ENCODE results near the gene FBLIM1.
"Not testable (repeated sequence)": the region's sequence is repeated elsewhere in the genome, so short reads cannot be mapped to it uniquely, and the experiment has no call there.

The FBLIM1 gene

DNA sequence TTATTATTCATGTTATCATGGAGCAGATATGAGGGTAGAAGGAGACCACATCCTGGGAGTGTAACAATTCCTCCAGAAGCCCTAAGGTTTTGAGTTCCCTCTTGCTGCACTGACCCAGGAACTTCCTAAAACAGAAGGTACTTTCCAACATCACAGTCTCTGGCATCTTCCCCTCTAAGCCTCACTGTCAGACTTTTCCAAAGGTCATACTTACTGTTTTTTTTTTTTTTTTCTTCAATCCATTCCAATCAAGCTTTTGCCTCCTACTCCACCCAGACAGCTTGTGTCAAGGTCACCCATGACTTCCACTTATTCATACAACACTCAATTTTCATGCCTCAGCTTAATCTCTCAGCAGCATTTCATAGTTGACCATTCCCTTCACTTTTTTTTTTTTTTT lies 67.2 kb downstream of the FBLIM1 start:
- no peak for DNase-seq

DNA sequence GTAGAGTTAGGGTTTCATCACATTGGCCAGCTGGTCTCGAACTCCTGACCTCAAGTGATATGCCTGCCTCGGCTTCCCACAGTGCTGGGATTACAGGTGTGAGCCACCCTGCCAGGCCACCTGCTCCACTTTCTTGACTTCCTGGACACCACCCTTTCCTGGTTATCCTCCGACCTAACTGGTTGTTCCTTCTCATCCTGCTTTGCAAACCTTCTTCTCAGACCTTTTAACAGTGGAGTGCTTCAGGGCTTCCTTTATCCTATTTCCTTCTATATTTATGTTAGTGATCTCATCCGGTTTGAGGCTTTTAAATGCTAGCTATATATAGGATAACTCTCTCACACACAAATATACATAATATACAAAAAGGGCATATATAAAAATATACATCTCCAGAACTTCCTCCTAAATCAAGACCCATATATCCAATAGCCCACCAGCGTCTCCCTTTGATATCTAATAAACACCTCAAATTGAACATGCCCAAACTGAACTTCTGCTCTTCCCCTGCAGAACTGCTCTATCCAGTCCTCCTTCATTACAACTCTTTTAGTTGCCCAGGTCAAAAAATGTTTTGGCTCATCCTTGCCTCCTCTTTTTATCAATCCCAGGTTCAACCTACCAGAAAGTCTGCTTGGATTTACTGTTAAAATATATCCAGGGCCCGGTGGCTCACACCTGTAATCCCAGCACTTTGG lies 68.4 kb downstream of the FBLIM1 start:
- no peak for DNase-seq

DNA sequence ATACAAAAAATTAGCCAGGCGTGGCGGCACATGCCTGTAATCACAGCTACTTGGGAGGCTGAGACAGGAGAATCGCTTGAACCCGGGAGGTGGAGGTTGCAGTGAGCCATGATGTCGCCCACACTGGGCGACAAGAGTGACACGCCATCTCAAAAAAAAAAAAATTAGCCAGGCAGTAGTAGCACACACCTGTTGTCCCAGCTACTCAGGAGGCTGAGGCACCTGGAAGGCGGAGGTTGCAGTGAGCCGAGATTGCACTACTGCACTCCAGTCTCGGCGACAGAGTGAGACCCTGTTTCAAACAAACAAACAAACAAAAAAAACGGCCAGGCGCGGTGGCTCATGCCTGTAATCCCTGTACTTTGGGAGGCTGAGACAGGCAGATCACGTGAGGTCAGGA lies 69.0 kb downstream of the FBLIM1 start:
- not testable (repeated sequence) for DNase-seq

DNA sequence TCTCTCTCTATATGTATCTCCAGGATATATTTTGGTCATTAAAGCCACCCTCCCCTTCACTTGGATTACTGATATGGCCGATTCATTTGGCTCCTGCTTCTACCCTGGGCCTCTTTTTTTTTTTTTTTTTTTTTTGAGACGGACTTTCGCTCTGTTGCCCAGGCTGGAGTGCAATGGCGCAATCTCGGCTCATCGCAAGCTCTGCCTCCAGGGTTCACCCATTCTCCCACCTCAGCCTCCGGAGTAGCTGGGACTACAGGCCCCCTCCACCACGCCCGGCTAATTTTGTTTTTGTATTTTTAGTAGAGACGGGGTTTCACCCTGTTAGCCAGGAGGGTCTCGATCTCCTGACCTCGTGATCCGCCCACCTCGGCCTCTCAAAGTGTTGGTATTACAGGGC lies 70.3 kb downstream of the FBLIM1 start:
- not testable (repeated sequence) for DNase-seq

DNA sequence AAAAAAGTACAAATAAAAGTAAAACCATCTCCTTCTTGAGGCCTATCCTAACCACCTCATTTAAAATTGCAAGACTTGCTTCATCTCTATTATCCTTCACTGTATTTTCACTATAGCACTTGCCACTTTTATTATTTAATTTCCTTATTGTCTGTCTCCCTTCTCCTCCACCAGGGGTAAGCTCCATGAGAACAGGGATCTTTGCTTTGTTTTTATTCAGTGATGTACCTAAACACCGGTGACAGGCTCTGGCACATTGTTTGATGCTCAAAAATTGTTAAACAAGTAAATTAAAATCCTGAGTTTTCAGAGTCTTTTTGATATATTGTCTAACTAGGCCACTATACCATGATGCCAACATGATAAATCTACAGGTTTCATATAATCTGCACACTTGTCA lies 71.7 kb downstream of the FBLIM1 start:
- no peak for DNase-seq

DNA sequence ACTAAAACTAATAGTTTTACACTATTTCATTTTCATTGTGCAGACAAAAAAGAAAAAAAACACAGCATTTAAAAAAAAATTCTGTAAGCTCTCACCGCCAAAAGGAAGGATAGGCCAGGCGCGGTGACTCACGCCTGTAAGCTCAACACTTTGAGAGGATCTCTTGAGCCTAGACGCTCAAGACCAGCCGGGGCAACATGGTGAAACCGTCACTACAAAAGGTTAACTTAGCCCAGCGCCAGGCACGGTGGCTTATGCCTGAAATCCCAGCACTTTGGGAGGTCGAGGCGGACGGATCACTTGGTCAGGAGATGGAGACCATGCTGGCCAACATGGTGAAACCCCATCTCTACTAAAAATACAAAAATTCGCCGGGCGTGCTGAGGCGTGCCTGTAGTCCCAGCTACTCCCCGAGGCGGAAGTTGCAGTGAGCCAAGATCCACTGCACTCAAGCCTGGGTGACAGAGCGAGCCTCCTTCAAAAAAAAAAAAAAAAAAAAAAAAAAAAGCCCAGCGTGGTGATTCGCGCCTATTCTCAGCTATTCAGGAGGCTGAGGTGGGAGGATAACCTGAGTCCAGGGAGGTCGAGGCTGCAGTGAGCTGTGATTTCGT lies 74.6 kb downstream of the FBLIM1 start:
- DNase-seq: no peak

DNA sequence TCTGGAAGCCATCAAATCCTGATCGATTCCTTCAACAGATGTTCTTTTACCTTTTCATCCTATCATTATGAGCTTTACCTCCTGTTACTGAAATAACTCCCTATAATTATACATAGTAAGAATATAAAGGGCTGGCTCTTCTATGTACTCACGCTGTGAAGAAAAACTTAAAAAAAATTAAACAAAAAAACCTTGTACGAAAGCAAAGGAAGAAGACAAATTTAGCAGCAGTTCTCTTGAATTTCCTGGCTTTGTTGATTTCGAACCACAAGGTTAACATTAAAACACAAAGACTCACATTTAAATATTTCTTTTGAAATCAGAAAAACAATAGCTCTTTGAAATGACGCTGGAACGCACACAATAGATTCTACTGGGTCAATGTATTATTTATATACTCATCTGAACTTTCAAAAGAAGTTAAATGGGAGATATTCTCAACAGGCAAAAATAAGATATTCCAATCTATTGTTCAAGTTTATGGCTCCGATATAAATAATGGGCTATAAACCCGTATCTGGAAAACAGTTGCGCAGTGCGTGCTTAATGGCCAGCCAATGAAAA lies 75.3 kb downstream of the FBLIM1 start:
- no peak for DNase-seq

DNA sequence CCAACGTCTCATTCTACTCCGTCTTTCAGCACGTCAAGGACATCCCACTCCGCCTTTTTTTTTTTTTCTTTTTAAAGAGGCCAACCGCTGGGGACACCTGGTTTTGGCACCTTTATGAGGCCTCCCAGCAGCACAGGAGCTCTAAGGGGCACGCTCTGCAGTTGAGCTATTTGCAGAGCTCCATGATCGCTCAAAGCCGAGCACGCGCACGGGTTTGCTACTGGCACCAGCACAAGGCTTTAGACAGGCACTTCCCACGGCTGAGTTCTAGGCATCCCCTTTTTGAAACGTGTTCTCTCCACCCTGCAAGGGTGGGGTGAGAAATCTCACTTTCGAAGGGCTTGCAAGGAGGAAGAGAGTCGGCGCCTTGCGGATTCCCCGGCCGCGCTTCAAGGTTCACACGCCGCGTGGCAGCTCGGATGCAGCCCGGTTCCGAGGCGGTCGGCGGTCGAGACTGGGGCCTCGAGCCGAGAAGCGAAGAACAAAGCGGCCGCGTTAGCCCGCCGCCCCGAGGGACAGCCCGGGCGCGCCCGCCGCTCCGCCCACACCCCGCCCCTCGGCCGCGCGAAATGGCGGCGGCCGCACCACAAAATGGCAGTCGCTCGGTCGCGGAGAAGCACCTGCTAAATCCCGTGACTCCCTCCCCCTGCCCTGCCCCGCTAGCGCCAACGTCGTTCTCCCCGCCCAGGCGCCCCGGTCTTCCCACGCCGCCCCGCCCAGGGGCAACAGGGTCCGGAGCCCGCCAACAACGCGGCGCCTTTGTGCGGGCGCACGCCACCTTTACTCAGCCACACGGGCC lies 76.0 kb downstream of the FBLIM1 start:
- DNase-seq: peak; percentile 88

DNA sequence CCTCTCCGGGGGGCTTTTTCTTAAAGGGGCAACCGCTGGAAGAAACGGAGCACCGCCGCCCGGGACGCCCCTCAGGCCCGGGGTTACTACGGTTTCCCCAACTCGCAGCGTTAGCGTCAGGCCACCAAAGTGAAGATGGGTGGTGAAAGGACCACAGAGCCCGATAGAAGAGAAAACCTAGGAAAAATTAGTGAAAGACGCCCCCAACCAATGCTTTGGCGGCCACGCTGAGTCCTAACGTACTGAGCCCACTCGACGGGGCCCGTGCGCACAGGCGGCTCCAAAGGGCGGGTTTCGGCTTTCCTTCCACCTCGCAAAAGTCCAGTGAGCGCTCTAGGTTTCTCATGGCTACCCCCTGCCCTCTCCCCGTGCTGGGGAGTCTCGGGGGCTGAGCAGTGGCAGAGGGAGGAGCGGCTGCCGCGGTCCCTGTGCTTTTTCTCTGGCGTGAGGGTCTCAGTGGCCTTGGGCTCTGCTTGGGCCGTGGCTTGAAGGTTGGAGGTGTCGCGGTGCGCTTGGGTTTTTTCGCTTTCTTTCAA lies 76.7 kb downstream of the FBLIM1 start:
- no peak for DNase-seq

DNA sequence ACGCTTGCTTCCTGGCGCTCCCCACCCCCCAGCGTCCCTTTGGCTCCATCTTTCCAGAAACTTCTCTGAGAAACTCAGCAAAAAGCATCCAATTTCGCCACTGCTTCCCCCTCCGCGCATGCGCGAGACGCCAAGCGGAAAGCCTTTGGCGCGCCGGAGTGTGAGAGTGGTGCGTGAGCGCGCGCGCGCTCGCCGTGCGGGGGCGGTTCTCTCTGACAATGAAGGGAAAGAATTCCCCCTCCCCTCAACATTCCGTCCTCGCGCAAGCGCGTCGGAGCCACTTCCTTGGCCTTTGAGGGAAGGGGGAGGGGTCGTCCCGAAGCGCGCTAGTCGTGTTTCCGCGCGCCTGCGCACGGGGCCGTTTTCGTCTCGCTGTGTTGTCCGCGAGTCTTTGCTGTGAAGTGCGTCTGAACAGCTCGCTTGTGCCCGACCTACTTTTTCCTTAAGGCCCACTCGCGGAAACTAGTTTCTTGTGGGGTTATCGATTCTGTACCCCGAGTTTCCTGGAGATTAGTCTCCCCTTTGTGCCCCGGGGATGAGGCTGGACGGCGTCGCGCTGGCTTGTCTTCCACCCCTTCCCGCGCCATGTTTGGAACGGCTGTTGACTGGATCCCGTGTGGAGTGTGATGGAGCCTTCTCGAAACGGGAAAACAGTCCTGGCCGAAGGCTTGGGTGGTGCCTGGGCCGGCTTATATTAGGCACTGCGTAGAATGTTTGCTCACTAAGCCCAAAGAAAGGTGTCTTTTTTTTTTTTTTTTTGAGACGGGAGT lies 77.3 kb downstream of the FBLIM1 start:
- peak; percentile 98 for DNase-seq

Measured in KG1 (cell line).